Neural cell (in vitro differentiated cells): ENCODE results near the gene FAM210B. TPM values are rescaled to one million over a fixed set of nuclear protein-coding genes. Genes with fewer than 3 reads are reported as not detected.

Experiments used
- H2AFZ ChIP-seq: fragments of 200-600, 300-800 bp; sonication (generic), shearing (Covaris generic); 2 replicates; pipeline ENCODE4 v1.6.0; 2014; ENCODE audit warnings: low read depth, mild to moderate bottlenecking, antibody characterized with exemption, low read length, moderate library complexity
- H3F3A ChIP-seq: fragments of 200-600 bp; shearing (Covaris generic); 2 replicates; pipeline ENCODE4 v1.6.1; 2016; ENCODE audit warnings: mild to moderate bottlenecking, moderate library complexity, mixed read lengths, antibody characterized with exemption, low read length; ENCODE audit not compliant: insufficient read depth, poor library complexity, severe bottlenecking
- H3K27ac ChIP-seq: fragments of 200-600, 300-800 bp; sonication (generic), shearing (Covaris generic); 2 replicates; pipeline ENCODE4 v1.5.1; 2014; ENCODE audit warnings: mild to moderate bottlenecking, low read length, moderate library complexity
- H3K27me3 ChIP-seq: fragments of 300-800, 200-600 bp; sonication (generic), shearing (Covaris generic); 2 replicates; pipeline ENCODE4 v1.6.0; 2014; ENCODE audit warnings: mild to moderate bottlenecking, low read depth, low read length, moderate library complexity; ENCODE audit not compliant: insufficient read depth
- H3K36me3 ChIP-seq: fragments of 300-800, 200-600 bp; sonication (generic), shearing (Covaris generic); 2 replicates; pipeline ENCODE4 v1.5.1; 2014; ENCODE audit warnings: mild to moderate bottlenecking, antibody characterized with exemption, low read length, moderate library complexity; ENCODE audit not compliant: insufficient read depth
- H3K4me2 ChIP-seq: fragments of 300-800, 200-600 bp; sonication (generic), shearing (Covaris generic); 2 replicates; pipeline ENCODE4 v1.6.0; 2014; ENCODE audit warnings: mild to moderate bottlenecking, low read length
- H3K4me3 ChIP-seq: fragments of 300-800, 200-600 bp; sonication (generic), shearing (Covaris generic); 2 replicates; pipeline ENCODE4 v1.5.1; 2014; ENCODE audit warnings: mild to moderate bottlenecking, low read length, moderate library complexity
- H3K79me2 ChIP-seq: fragments of 200-600 bp; shearing (Covaris generic); replicated peaks from 2 replicates; pipeline ENCODE4 v1.6.0; 2014; ENCODE audit warnings: mild to moderate bottlenecking, low read length, moderate library complexity; ENCODE audit not compliant: insufficient read depth
- H3K9ac ChIP-seq: fragments of 300-800, 200-600 bp; sonication (generic), shearing (Covaris generic); 2 replicates; pipeline ENCODE4 v1.6.1; 2016; ENCODE audit warnings: mild to moderate bottlenecking, low read length, mixed read lengths
- H3K9me2 ChIP-seq: fragments of 200-600 bp; shearing (Covaris generic); 2 replicates; pipeline ENCODE4 v1.6.1; 2016; ENCODE audit warnings: mild to moderate bottlenecking, low read length, mixed read lengths; ENCODE audit not compliant: insufficient read depth
- H3K9me3 ChIP-seq: fragments of 200-600, 300-800 bp; sonication (generic), shearing (Covaris generic); 2 replicates; pipeline ENCODE4 v1.6.1; 2016; ENCODE audit warnings: mild to moderate bottlenecking, mixed run types, low read length, moderate library complexity, mixed read lengths
- H4K20me1 ChIP-seq: fragments of 200-600 bp; shearing (Covaris generic); 2 replicates; pipeline ENCODE4 v1.6.1; 2016; ENCODE audit warnings: mild to moderate bottlenecking, mixed run types; ENCODE audit not compliant: insufficient read depth
- CTCF ChIP-seq: fragments of 450-650 bp; IDR thresholded peaks from 2 replicates; pipeline ENCODE4 v1.5.1; 2014; ENCODE audit warnings: antibody characterized with exemption, mild to moderate bottlenecking, moderate library complexity; ENCODE audit not compliant: poor library complexity, severe bottlenecking
- EP300 ChIP-seq: fragments of 450-650 bp; conservative IDR thresholded peaks from 2 replicates; pipeline ENCODE4 v1.6.1; 2014; ENCODE audit warnings: antibody characterized with exemption, mild to moderate bottlenecking, moderate library complexity; ENCODE audit not compliant: poor library complexity, severe bottlenecking
- EZH2 ChIP-seq: fragments of 200-600, 300-800 bp; shearing (Covaris generic), sonication (generic); IDR thresholded peaks from 2 replicates; pipeline ENCODE4 v1.6.1; 2014; ENCODE audit warnings: antibody characterized with exemption, low read length, borderline replicate concordance, mild to moderate bottlenecking; ENCODE audit not compliant: insufficient read depth, poor library complexity, severe bottlenecking
- MXI1 ChIP-seq: fragments of 450-650 bp; conservative IDR thresholded peaks from 2 replicates; pipeline ENCODE4 v1.6.1; 2014; ENCODE audit warnings: antibody characterized with exemption, mild to moderate bottlenecking; ENCODE audit not compliant: poor library complexity, severe bottlenecking
- POLR2AphosphoS5 ChIP-seq: IDR thresholded peaks from 2 replicates; pipeline ENCODE4 v1.6.1; 2012
- RAD21 ChIP-seq: fragments of 450-650 bp; conservative IDR thresholded peaks from 2 replicates; pipeline ENCODE4 v1.6.1; 2014; ENCODE audit warnings: antibody characterized with exemption, mild to moderate bottlenecking, moderate library complexity
- REST ChIP-seq: IDR thresholded peaks from 2 replicates; pipeline ENCODE4 v1.6.1; 2012; ENCODE audit warnings: borderline replicate concordance
- SMC3 ChIP-seq: fragments of 450-650 bp; conservative IDR thresholded peaks from 2 replicates; pipeline ENCODE4 v1.6.1; 2014; ENCODE audit warnings: antibody characterized with exemption, mild to moderate bottlenecking, moderate library complexity; ENCODE audit not compliant: poor library complexity
- TAF1 ChIP-seq: IDR thresholded peaks from 2 replicates; pipeline ENCODE4 v1.6.1; 2012; ENCODE audit warnings: low read depth
- polyA plus RNA-seq: library from polyadenylated mRNA; depleted of rRNA; stranded (reverse); fragments of >200 nt; gene quantifications from 2 replicates; pipeline ENCODE4 v1.2.3, GENCODE V29; 2014

FAM210B gene
- polyA plus RNA-seq, 1 donor from 2014 or later = 6.6 TPM

GRCh38 chr20:56382696-56383095, 23.9 kb downstream of the FAM210B start:
- H3K9me2 ChIP-seq = no peaks in the 10 kb centered on the region
- H3K4me3 ChIP-seq = no peak overlapping the region
- H3K9ac ChIP-seq = no peak overlapping the region
- no peak for TF ChIP-seq EP300
- no peak for TF ChIP-seq MXI1
- TF ChIP-seq EZH2 = no peak
- no peak for TF ChIP-seq CTCF
- no peak for TF ChIP-seq SMC3
- no peak for TF ChIP-seq POLR2AphosphoS5
- no peak for TF ChIP-seq TAF1
- no peak for TF ChIP-seq RAD21
- no peak for TF ChIP-seq REST
- H3K27me3 ChIP-seq = no peaks in the 10 kb centered on the region
- no peak overlapping the region for H2AFZ ChIP-seq
- no peak overlapping the region for H3K27ac ChIP-seq
- H3K4me2 ChIP-seq = no peak overlapping the region
- peaks cover 4% of the 10 kb centered on the region for H3K79me2 ChIP-seq
- no peaks in the 10 kb centered on the region for H4K20me1 ChIP-seq
- H3F3A ChIP-seq = no peaks in the 10 kb centered on the region
- H3K9me3 ChIP-seq = no peaks in the 10 kb centered on the region
- H3K36me3 ChIP-seq = no peaks in the 10 kb centered on the region

GRCh38 chr20:56383334-56383733, 24.6 kb downstream of the FAM210B start:
- Histone ChIP-seq H2AFZ (no peak overlapping the region), H3K36me3 (no peaks in the 10 kb centered on the region), H3K9ac (no peak overlapping the region), H3F3A (no peaks in the 10 kb centered on the region), H3K79me2 (peaks cover 4% of the 10 kb centered on the region), H3K4me2 (no peak overlapping the region), H3K9me2 (no peaks in the 10 kb centered on the region), H3K27me3 (no peaks in the 10 kb centered on the region), H4K20me1 (no peaks in the 10 kb centered on the region), H3K4me3 (no peak overlapping the region), H3K9me3 (no peaks in the 10 kb centered on the region), H3K27ac (no peak overlapping the region)
- TF ChIP-seq SMC3 = no peak
- no peak for TF ChIP-seq MXI1
- no peak for TF ChIP-seq EZH2
- no peak for TF ChIP-seq EP300

- Histone ChIP-seq H3K9me3 (no peaks in the 10 kb centered on the region), H3K9ac (no peak overlapping the region), H3K79me2 (peaks cover 8% of the 10 kb centered on the region), H3F3A (no peaks in the 10 kb centered on the region), H3K9me2 (no peaks in the 10 kb centered on the region), H3K4me2 (no peak overlapping the region), H3K27ac (no peak overlapping the region), H3K36me3 (no peaks in the 10 kb centered on the region), H3K4me3 (no peak overlapping the region), H4K20me1 (no peaks in the 10 kb centered on the region), H3K27me3 (no peaks in the 10 kb centered on the region), H2AFZ (no peak overlapping the region)
- TF ChIP-seq REST (no peak), CTCF (no peak), POLR2AphosphoS5 (no peak), EP300 (no peak), EZH2 (no peak), MXI1 (no peak), TAF1 (no peak), RAD21 (no peak), SMC3 (no peak)
These were observed 26.4 kb downstream of the FAM210B start for GRCh38 chr20:56385130-56385529.
